ENCODE data around the gene GALNT18. TPM values are rescaled to one million over a fixed set of nuclear protein-coding genes. Genes with fewer than 3 reads are reported as not detected.

Gene GALNT18
- total RNA-seq, 1 experiment from 2014 or later, result 1.7 TPM

- H3K36me3 Mint-ChIP-seq (ENCODE audit: insufficient read depth in 1 of 3, low read depth in 3 of 3), result no peaks in the 10 kb centered on the region; a peak in 1 of 7 replicates
- DNase-seq, result no peak
- Histone ChIP-seq H3K27ac (ENCODE audit: insufficient read length, low read depth, low read length) (no peak overlapping the region), H3K4ac (ENCODE audit: low read depth, low read length) (no peak overlapping the region), H3K9ac (ENCODE audit: extremely low read depth, insufficient read length, low read length) (no peak overlapping the region), H2BK12ac (ENCODE audit: insufficient read length, low read depth, low read length) (no peak overlapping the region), H4K91ac (ENCODE audit: insufficient read length, low read depth, low read length) (no peak overlapping the region), H3K23ac (ENCODE audit: insufficient read length, low read depth, low read length) (no peak overlapping the region), H3K4me2 (ENCODE audit: insufficient read depth, insufficient read length, low read length) (no peak overlapping the region), H2BK15ac (ENCODE audit: low read depth, low read length) (no peak overlapping the region), H3K18ac (ENCODE audit: insufficient read length, low read depth, low read length) (no peak overlapping the region), H3K79me1 (ENCODE audit: insufficient read depth, low read depth, low read length, poor library complexity, severe bottlenecking) (no peaks in the 10 kb centered on the region), H4K8ac (replicated peaks; ENCODE audit: insufficient read length, low read depth, low read length) (no peak overlapping the region), H2AK5ac (ENCODE audit: insufficient read length, low read length) (no peak overlapping the region), H4K20me1 (ENCODE audit: control insufficient read depth, insufficient read depth, insufficient read length) (no peaks in the 10 kb centered on the region), H2BK5ac (ENCODE audit: insufficient read length, low read length) (no peak overlapping the region), H2AFZ (ENCODE audit: low read length) (no peak overlapping the region), H3K27me3 (ENCODE audit: insufficient read depth, low read length) (no peaks in the 10 kb centered on the region), H3K23me2 (ENCODE audit: insufficient read length, low read depth, low read length, poor library complexity, severe bottlenecking) (no peaks in the 10 kb centered on the region), H3K79me2 (ENCODE audit: insufficient read depth, low read length) (no peaks in the 10 kb centered on the region), H3K4me1 (ENCODE audit: insufficient read depth, low read length) (peaks cover 2% of the 10 kb centered on the region; the same call in 1 of the 2 replicates), H3K9me3 (ENCODE audit: control insufficient read depth, low read depth, low read length) (no peaks in the 10 kb centered on the region), H3K56ac (ENCODE audit: insufficient read length, low read depth, low read length) (no peak overlapping the region), H4K5ac (ENCODE audit: insufficient read length, low read depth, low read length) (no peak overlapping the region), H2BK20ac (ENCODE audit: low read depth, low read length, poor library complexity, severe bottlenecking) (no peak overlapping the region), H3T11ph (ENCODE audit: low read length) (no peak overlapping the region), H2BK120ac (ENCODE audit: low read depth, low read length, poor library complexity, severe bottlenecking) (no peak overlapping the region), H3K14ac (ENCODE audit: insufficient read depth, low read length) (no peak overlapping the region)
- H3K4me1 Mint-ChIP-seq, result peaks cover 20 to 26% of the 10 kb centered on the region in 2 experiments
- H3K9me3 Mint-ChIP-seq, result no peaks in the 10 kb centered on the region
- no peaks in the 10 kb centered on the region; the same call in 1 of the 2 replicates for H3K27me3 Mint-ChIP-seq (ENCODE audit: low read depth)
- TF ChIP-seq, protein P1, sequence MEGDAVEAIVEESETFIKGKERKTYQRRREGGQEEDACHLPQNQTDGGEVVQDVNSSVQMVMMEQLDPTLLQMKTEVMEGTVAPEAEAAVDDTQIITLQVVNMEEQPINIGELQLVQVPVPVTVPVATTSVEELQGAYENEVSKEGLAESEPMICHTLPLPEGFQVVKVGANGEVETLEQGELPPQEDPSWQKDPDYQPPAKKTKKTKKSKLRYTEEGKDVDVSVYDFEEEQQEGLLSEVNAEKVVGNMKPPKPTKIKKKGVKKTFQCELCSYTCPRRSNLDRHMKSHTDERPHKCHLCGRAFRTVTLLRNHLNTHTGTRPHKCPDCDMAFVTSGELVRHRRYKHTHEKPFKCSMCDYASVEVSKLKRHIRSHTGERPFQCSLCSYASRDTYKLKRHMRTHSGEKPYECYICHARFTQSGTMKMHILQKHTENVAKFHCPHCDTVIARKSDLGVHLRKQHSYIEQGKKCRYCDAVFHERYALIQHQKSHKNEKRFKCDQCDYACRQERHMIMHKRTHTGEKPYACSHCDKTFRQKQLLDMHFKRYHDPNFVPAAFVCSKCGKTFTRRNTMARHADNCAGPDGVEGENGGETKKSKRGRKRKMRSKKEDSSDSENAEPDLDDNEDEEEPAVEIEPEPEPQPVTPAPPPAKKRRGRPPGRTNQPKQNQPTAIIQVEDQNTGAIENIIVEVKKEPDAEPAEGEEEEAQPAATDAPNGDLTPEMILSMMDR (conservative IDR thresholded peaks at IDR 0.05), result no peak
- H3K27ac Mint-ChIP-seq, result no peak overlapping the region; a peak in 1 of 7 replicates
- H3K4me3 Mint-ChIP-seq, result no peak overlapping the region
- no CpG with 5 or more reads among the region's 7 CpGs for WGBS (ENCODE audit: extremely low coverage, insufficient read length, low lambda C conversion rate)
These were observed 35.3 kb downstream of the GALNT18 start for GRCh38 chr11:11586465-11586864.
